H1 (cell line): ENCODE data around the gene PIGT. TPM values are rescaled to one million over a fixed set of nuclear protein-coding genes. Genes with fewer than 3 reads are reported as not detected.

Experiments used
- CTCF ChIA-PET: fragments of 300-600 bp; sonication (Branson Sonifier 250); formaldehyde crosslinking; loops from one replicate; lab custom pipeline; 2021; ENCODE audit not compliant: partially characterized antibody; lab: Charles Lee
- POLR2A ChIA-PET: fragments of 300-600 bp; sonication (Branson Sonifier 250); formaldehyde crosslinking; loops from one replicate; lab custom pipeline; 2021; ENCODE audit warnings: inconsistent platforms; ENCODE audit not compliant: partially characterized antibody; lab: Charles Lee
- DNase-seq, 2 experiments: peaks; one replicate each; pipeline versions ENCODE4 v3.0.0 to v3.0.0-alpha.2; 2010 to 2022; ENCODE audit warnings: low spot score in 2 of 2, low read depth in 1 of 2, mixed read lengths in 1 of 2
- FAIRE-seq: peaks from 2 replicates; lab custom pipeline; 2011; peaks lifted over from hg19 to GRCh38; lab: Jason Lieb, UNC
- H2AFZ ChIP-seq: 2 replicates; pipeline ENCODE4 v1.8.1; 2012; ENCODE audit warnings: low read length, inconsistent platforms
- H2AK5ac ChIP-seq: 2 replicates; pipeline ENCODE4 v1.6.1; 2013; ENCODE audit warnings: low read depth, low read length
- H2BK120ac ChIP-seq: replicated peaks from 2 replicates; pipeline ENCODE3; 2013; ENCODE audit warnings: low read depth, low read length, inconsistent platforms
- H2BK12ac ChIP-seq: 2 replicates; pipeline ENCODE4 v1.6.1; 2013; ENCODE audit warnings: low read depth, low read length
- H2BK15ac ChIP-seq: 2 replicates; pipeline ENCODE4 v1.6.1; 2013; ENCODE audit warnings: low read length
- H2BK20ac ChIP-seq: 2 replicates; pipeline ENCODE4 v1.6.1; 2013; ENCODE audit warnings: low read length
- H2BK5ac ChIP-seq: 2 replicates; pipeline ENCODE4 v1.6.1; 2013; ENCODE audit warnings: low read depth, low read length
- H3K14ac ChIP-seq: 2 replicates; pipeline ENCODE4 v1.6.1; 2013; ENCODE audit warnings: inconsistent platforms; ENCODE audit not compliant: insufficient read length
- H3K18ac ChIP-seq: 2 replicates; pipeline ENCODE4 v1.6.1; 2013; ENCODE audit warnings: low read length; ENCODE audit errors: extremely low read depth
- H3K23ac ChIP-seq: 2 replicates; pipeline ENCODE4 v1.6.1; 2013; ENCODE audit warnings: inconsistent platforms; ENCODE audit not compliant: insufficient read length
- H3K23me2 ChIP-seq: 2 replicates; pipeline ENCODE4 v1.6.1; 2013; ENCODE audit warnings: low read depth, low read length
- H3K27ac ChIP-seq: 2 replicates; pipeline ENCODE4 v1.6.1; 2011; ENCODE audit warnings: low read depth, low read length, inconsistent platforms
- H3K27me3 ChIP-seq, 4 experiments: replicated peaks in 1 of 4; 1 replicate in 1 of 4; 2 replicates in 3 of 4; pipeline versions ENCODE4 v1.6.1 to v1.8.1; 2011 to 2013; ENCODE audit warnings: low read length in 3 of 4, mild to moderate bottlenecking in 3 of 4, inconsistent platforms in 2 of 4, mixed read lengths in 2 of 4, moderate library complexity in 1 of 4; ENCODE audit not compliant: control insufficient read depth in 3 of 4, insufficient read depth in 3 of 4; ENCODE audit errors: extremely low read depth in 1 of 4
- H3K36me3 ChIP-seq, 4 experiments: 2 replicates each; pipeline versions ENCODE4 v1.6.1 to v1.8.1; 2011 to 2013; ENCODE audit warnings: mild to moderate bottlenecking in 4 of 4, low read length in 3 of 4, moderate library complexity in 2 of 4, control low read depth in 1 of 4, inconsistent platforms in 1 of 4; ENCODE audit not compliant: insufficient read depth in 4 of 4, control insufficient read depth in 2 of 4
- H3K4ac ChIP-seq: replicated peaks from 2 replicates; pipeline ENCODE3; 2013; ENCODE audit warnings: low read length, low read depth, mixed read lengths, inconsistent platforms; ENCODE audit not compliant: insufficient read length
- H3K4me1 ChIP-seq, 4 experiments: replicated peaks in 1 of 4; 1 replicate in 1 of 4; 2 replicates in 3 of 4; pipeline versions ENCODE4 v1.6.1 to v1.8.1; 2011 to 2013; ENCODE audit warnings: low read length in 3 of 4, inconsistent platforms in 2 of 4, mixed read lengths in 1 of 4; ENCODE audit not compliant: insufficient read depth in 4 of 4, control insufficient read depth in 3 of 4
- H3K4me2 ChIP-seq, 2 experiments: 2 replicates each; pipeline versions ENCODE4 v1.6.1 to v1.8.1; 2011 to 2013; ENCODE audit warnings: low read depth in 2 of 2, low read length in 2 of 2, control low read depth in 1 of 2, inconsistent platforms in 1 of 2, mild to moderate bottlenecking in 1 of 2; ENCODE audit not compliant: insufficient read depth in 1 of 2
- H3K4me3 ChIP-seq, 4 experiments: fragments of 200-600, 300-600 bp in 1 of 4; sonication (generic), shearing (Covaris generic), sonication (Bioruptor Twin) in 1 of 4; 2 replicates each; pipeline versions ENCODE4 v1.5.1 to v1.8.1; 2011 to 2016; ENCODE audit warnings: low read length in 4 of 4, low read depth in 3 of 4, control low read depth in 2 of 4, inconsistent platforms in 2 of 4, mild to moderate bottlenecking in 2 of 4, mixed read lengths in 1 of 4, moderate library complexity in 1 of 4; ENCODE audit not compliant: insufficient read depth in 2 of 4; ENCODE audit errors: extremely low read depth in 1 of 4
- H3K56ac ChIP-seq: replicated peaks from 2 replicates; pipeline ENCODE3; 2013; ENCODE audit warnings: low read depth, mild to moderate bottlenecking, mixed read lengths, low read length, inconsistent platforms; ENCODE audit not compliant: insufficient read length
- H3K79me1 ChIP-seq: 2 replicates; pipeline ENCODE4 v1.6.1; 2013; ENCODE audit warnings: low read depth, low read length, control low read depth
- H3K79me2 ChIP-seq, 2 experiments: 2 replicates each; pipeline versions ENCODE4 v1.6.1 to v1.8.1; 2012 to 2013; ENCODE audit warnings: low read length in 2 of 2, mild to moderate bottlenecking in 2 of 2, inconsistent platforms in 1 of 2; ENCODE audit not compliant: insufficient read depth in 2 of 2, control insufficient read depth in 1 of 2
- H3K9ac ChIP-seq, 4 experiments: replicated peaks in 1 of 4; 1 replicate in 1 of 4; 2 replicates in 3 of 4; pipeline versions ENCODE4 v1.6.1 to v1.8.1; 2011 to 2013; ENCODE audit warnings: low read depth in 3 of 4, low read length in 3 of 4, control low read depth in 2 of 4, mild to moderate bottlenecking in 2 of 4, moderate library complexity in 2 of 4, inconsistent platforms in 1 of 4; ENCODE audit errors: extremely low read depth in 1 of 4
- H3K9me3 ChIP-seq, 2 experiments: 2 replicates each; pipeline versions ENCODE4 v1.6.1 to v1.8.1; 2012 to 2013; ENCODE audit warnings: mild to moderate bottlenecking in 2 of 2, moderate library complexity in 2 of 2, control low read depth in 1 of 2, inconsistent platforms in 1 of 2, low read depth in 1 of 2, low read length in 1 of 2, mixed read lengths in 1 of 2; ENCODE audit not compliant: insufficient read depth in 2 of 2
- H4K20me1 ChIP-seq, 2 experiments: replicated peaks in 1 of 2; 2 replicates each; pipeline versions ENCODE3 to v1.8.1; 2011 to 2013; ENCODE audit warnings: inconsistent platforms in 2 of 2, low read length in 2 of 2, mild to moderate bottlenecking in 1 of 2; ENCODE audit not compliant: insufficient read depth in 2 of 2, control insufficient read depth in 1 of 2
- H4K5ac ChIP-seq: 2 replicates; pipeline ENCODE4 v1.6.1; 2013; ENCODE audit warnings: low read length, low read depth, mixed read lengths, inconsistent platforms; ENCODE audit not compliant: insufficient read length
- H4K8ac ChIP-seq: 2 replicates; pipeline ENCODE4 v1.8.0; 2013; ENCODE audit warnings: mild to moderate bottlenecking, moderate library complexity, low read length, inconsistent platforms; ENCODE audit not compliant: insufficient read depth; ENCODE audit errors: extremely low read depth
- H4K91ac ChIP-seq: replicated peaks from 2 replicates; pipeline ENCODE3; 2013; ENCODE audit warnings: low read length, mixed read lengths, inconsistent platforms; ENCODE audit not compliant: insufficient read length
- BCL11A ChIP-seq, 2 experiments: IDR thresholded peaks; one replicate each; pipeline ENCODE4 v1.6.1; 2011; ENCODE audit warnings: low read depth in 2 of 2, low read length in 2 of 2, mild to moderate bottlenecking in 2 of 2
- CHD1 ChIP-seq: IDR thresholded peaks from 2 replicates; pipeline ENCODE4 v1.6.1; 2012; ENCODE audit warnings: low read depth, low read length, improper control_type of control experiment
- EGR1 ChIP-seq: IDR thresholded peaks from 2 replicates; pipeline ENCODE4 v1.6.1; 2011; ENCODE audit warnings: low read depth, low read length, borderline replicate concordance
- EZH2 ChIP-seq: fragments of 200-600 bp; sonication (generic); IDR thresholded peaks from 2 replicates; pipeline ENCODE4 v1.7.1; 2012; ENCODE audit warnings: low read depth, mild to moderate bottlenecking, moderate library complexity, low read length, inconsistent platforms; ENCODE audit not compliant: severe bottlenecking
- GTF2F1 ChIP-seq: IDR thresholded peaks from 2 replicates; pipeline ENCODE4 v1.6.1; 2012; ENCODE audit warnings: low read depth, low read length, improper control_type of control experiment, borderline replicate concordance
- HDAC2 ChIP-seq, 2 experiments: fragments of 300-600 bp in 1 of 2; sonication (generic) in 1 of 2; IDR thresholded peaks; 2 replicates each; pipeline ENCODE4 v1.6.1; 2011 to 2012; ENCODE audit warnings: low read depth in 2 of 2, low read length in 2 of 2, mild to moderate bottlenecking in 2 of 2, moderate library complexity in 2 of 2, borderline replicate concordance in 1 of 2, inconsistent platforms in 1 of 2
- JUND ChIP-seq: IDR thresholded peaks from 2 replicates; pipeline ENCODE4 v1.6.1; 2011; ENCODE audit warnings: mild to moderate bottlenecking, improper control_type of control experiment, low read length
- MAX ChIP-seq: IDR thresholded peaks from 2 replicates; pipeline ENCODE4 v1.6.1; 2012; ENCODE audit warnings: inconsistent platforms
- POLR2AphosphoS5 ChIP-seq: IDR thresholded peaks from 2 replicates; pipeline ENCODE4 v1.6.1; 2011; ENCODE audit warnings: low read depth, low read length
- SIN3A ChIP-seq, 2 experiments: IDR thresholded peaks in 1 of 2; conservative IDR thresholded peaks in 1 of 2; 2 replicates each; pipeline ENCODE4 v1.6.1; 2011 to 2012; ENCODE audit warnings: low read length in 2 of 2, improper control_type of control experiment in 1 of 2, low read depth in 1 of 2, mild to moderate bottlenecking in 1 of 2
- TAF7 ChIP-seq: optimal IDR thresholded peaks from 2 replicates; pipeline ENCODE3; 2011; ENCODE audit warnings: low read depth, mild to moderate bottlenecking, inconsistent platforms, low read length, moderate library complexity, borderline replicate concordance
- TCF12 ChIP-seq: IDR thresholded peaks from 2 replicates; pipeline ENCODE4 v1.6.1; 2011; ENCODE audit warnings: low read depth, mild to moderate bottlenecking, low read length
- WGBS, 2 experiments: shearing (Covaris generic) in 1 of 2; methylation state at CpG; one replicate each; pipeline versions ENCODE4 v1.1.6 to v1.1.7; 2013 to 2015; ENCODE audit warnings: low lambda C conversion rate in 2 of 2, mixed read lengths in 2 of 2, inconsistent platforms in 1 of 2, low coverage in 1 of 2, missing lambda C conversion rate in 1 of 2; ENCODE audit not compliant: insufficient replicate concordance in 2 of 2, insufficient coverage in 1 of 2, insufficient read length in 1 of 2; ENCODE audit errors: extremely low coverage in 1 of 2, missing lambda C conversion rate in 1 of 2; 5-methylcytosine and 5-hydroxymethylcytosine counted together
- polyA plus RNA-seq, 7 experiments: library from polyadenylated mRNA; depleted of rRNA in 3 of 7; stranded (reverse) in 5 of 7; unstranded in 2 of 7; fragments of >200 nt in 5 of 7; fragments of 200-250 nt in 2 of 7; gene quantifications; 1 replicate in 5 of 7; 2 replicates in 1 of 7; 4 replicates in 1 of 7; pipeline versions ENCODE4 v1.2.1 to v1.2.3, GENCODE V29; 2011 to 2013; ENCODE audit warnings: missing spikeins in 2 of 7, mixed read lengths in 2 of 7
- total RNA-seq: library from RNA; stranded (reverse); fragmentation: NEBNext Ultra II Directional; extraction: Animal tissue kit (Norgen Biotek cat#: 25700); gene quantifications from 2 replicates; pipeline ENCODE4 v1.2.1, GENCODE V29; 2021

PIGT gene
- total and polyA plus RNA-seq, 2 of the 8 experiments (the other 6 are each of a cell fraction or from before 2014, with no cell fraction given): 66.0 to 89.7 TPM

DNA sequence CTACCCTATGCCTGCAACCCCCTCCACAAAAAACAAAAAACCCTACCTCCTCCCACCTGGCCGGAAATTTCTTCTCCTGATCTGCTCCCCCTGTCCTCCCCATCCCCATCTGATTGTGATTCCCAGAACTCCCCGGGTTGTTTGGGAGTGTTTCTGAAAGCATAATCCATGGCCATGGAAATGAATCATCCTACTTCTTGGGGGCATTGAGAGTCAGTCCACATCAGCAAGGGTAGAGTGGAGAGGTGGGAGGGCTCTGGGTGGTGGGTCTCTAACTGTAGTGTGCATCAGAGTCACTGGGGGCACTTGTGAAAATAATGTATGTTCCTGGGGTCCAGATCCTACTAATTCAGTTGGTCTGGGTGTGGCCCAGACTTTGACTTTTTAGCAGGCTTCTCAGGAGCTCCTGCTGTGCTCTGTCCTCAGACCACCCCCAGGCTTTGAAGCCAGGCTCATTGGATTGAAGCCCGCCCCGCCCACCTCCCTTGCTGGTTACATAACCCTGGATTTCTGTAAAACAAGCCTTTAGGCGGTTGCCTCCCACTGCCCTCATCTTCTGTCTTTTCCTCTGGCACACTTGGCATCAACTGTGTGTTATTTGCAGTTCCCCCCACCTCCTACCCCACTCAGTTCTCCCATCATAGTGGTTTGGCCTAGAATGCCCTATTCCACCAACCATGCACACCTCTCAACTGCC is 10.5 kb downstream of the PIGT start:
- Histone ChIP-seq H3K18ac (no peak overlapping the region), H2BK120ac (no peak overlapping the region), H3K4me2 (no peak overlapping the region), H3K56ac (no peak overlapping the region), H4K91ac (no peak overlapping the region), H3K23ac (no peak overlapping the region), H3K4ac (no peak overlapping the region), H3K4me1 (no peaks in the 10 kb centered on the region), H3K36me3 (peaks cover 5 to 23% (median 10%) of the 10 kb centered on the region in 4 experiments; a peak in 7 of 8 replicates), H3K23me2 (no peaks in the 10 kb centered on the region; the same call in 1 of the 2 replicates), H2BK15ac (no peak overlapping the region), H3K9ac (no peak overlapping the region; a peak in 1 of 7 replicates), H4K5ac (no peak overlapping the region), H3K79me2 (no peaks in the 10 kb centered on the region), H3K9me3 (no peaks in the 10 kb centered on the region), H2AFZ (no peak overlapping the region), H2AK5ac (no peak overlapping the region), H3K79me1 (no peaks in the 10 kb centered on the region), H3K27ac (no peak overlapping the region), H4K20me1 (peaks cover 2 to 3% of the 10 kb centered on the region in 2 experiments), H3K4me3 (no peak overlapping the region), H3K27me3 (no peaks in the 10 kb centered on the region), H4K8ac (no peak overlapping the region), H2BK5ac (no peak overlapping the region), H2BK12ac (no peak overlapping the region), H2BK20ac (no peak overlapping the region), H3K14ac (no peak overlapping the region)
- FAIRE-seq: no peak
- CTCF ChIA-PET: interaction anchor here (0.7 to 2.6 kb wide), 10 partner anchors 10 to 108 kb away, joined by 3 to 17 read pairs (median 6); partner anchors contain the start of genes PIGT and SYS1
- POLR2A ChIA-PET: interaction anchor here (0.6 to 2.5 kb wide), 6 partner anchors 9 to 20 kb away, joined by 3 to 6 read pairs (median 4); partner anchors contain the start of gene PIGT
- whole genome bisulfite sequencing, 2 experiments: 92% methylated on average over 5 of the region's 5 CpGs; no CpG with 5 or more reads in 1 of the 2 experiments
- DNase-seq: no peak
- TF ChIP-seq JUND (no peak), MAX (no peak), SIN3A (conservative IDR thresholded peaks at IDR 0.05 in 1 of 2, IDR thresholded peaks at IDR 0.05 in 1 of 2; ENCODE audit: low read depth in 1 of 2, low read length in 2 of 2) (no peak), EZH2 (no peak), GTF2F1 (no peak), HDAC2 (IDR thresholded peaks at IDR 0.05; ENCODE audit: borderline replicate concordance in 1 of 2, low read depth in 2 of 2, low read length in 2 of 2) (no peak), TCF12 (no peak), BCL11A (IDR thresholded peaks at IDR 0.05; ENCODE audit: low read depth in 2 of 2, low read length in 2 of 2) (no peak), POLR2AphosphoS5 (no peak), TAF7 (no peak), EGR1 (no peak), CHD1 (no peak)
